ENCODE data around the gene KRT71. TPM values are rescaled to one million over a fixed set of nuclear protein-coding genes. Genes with fewer than 3 reads are reported as not detected.
A peak's percentile ranks its signal among the peaks of the same experiment; 100 is the strongest.

KRT71 gene
- polyA plus RNA-seq, 4 donors, result not detected

- no peaks in the 10 kb centered on the region for H3K9me3 ChIP-seq (ENCODE audit: control insufficient read depth in 2 of 2, insufficient read depth in 1 of 2, low read depth in 1 of 2, low read length in 1 of 2)
- FAIRE-seq, result no peak
- no peaks in the 10 kb centered on the region for H3K36me3 ChIP-seq (ENCODE audit: control insufficient read depth in 3 of 3, insufficient read depth in 2 of 3, low read depth in 1 of 3, low read length in 3 of 3)
- peaks cover 0 to 12% (median 2%) of the 10 kb centered on the region in 3 donors for H3K27me3 ChIP-seq (ENCODE audit: control insufficient read depth in 3 of 3, insufficient read depth in 3 of 3, low read length in 3 of 3)
- H3K4me3 ChIP-seq (ENCODE audit: low read depth in 1 of 3, low read length in 3 of 3), result no peak overlapping the region
- no peak for DNase-seq
- 83 to 90% (median 90%) methylated on average over 11 of the region's 11 CpGs for WGBS, 3 donors
- no peak overlapping the region for H3K27ac ChIP-seq (ENCODE audit: low read depth in 1 of 3, low read length in 2 of 3)
- H3K4me1 ChIP-seq (ENCODE audit: control insufficient read depth in 3 of 3, insufficient read depth in 2 of 3, low read depth in 1 of 3, low read length in 2 of 3), result no peaks in the 10 kb centered on the region
Measured at GRCh38 chr12:52591521-52591920, 38.6 kb upstream of the KRT71 start.

GRCh38 chr12:52590021-52590420 is 37.1 kb upstream of the KRT71 start:
- Histone ChIP-seq H3K9me3 (ENCODE audit: control insufficient read depth in 2 of 2, insufficient read depth in 1 of 2, low read depth in 1 of 2, low read length in 1 of 2) (no peaks in the 10 kb centered on the region), H3K36me3 (ENCODE audit: control insufficient read depth in 3 of 3, insufficient read depth in 2 of 3, low read depth in 1 of 3, low read length in 3 of 3) (no peaks in the 10 kb centered on the region), H3K27ac (ENCODE audit: low read depth in 1 of 3, low read length in 2 of 3) (no peak overlapping the region), H3K27me3 (ENCODE audit: control insufficient read depth in 3 of 3, insufficient read depth in 3 of 3, low read length in 3 of 3) (peaks cover 0 to 12% (median 2%) of the 10 kb centered on the region in 3 donors), H3K4me1 (ENCODE audit: control insufficient read depth in 3 of 3, insufficient read depth in 2 of 3, low read depth in 1 of 3, low read length in 2 of 3) (no peaks in the 10 kb centered on the region), H3K4me3 (ENCODE audit: low read depth in 1 of 3, low read length in 3 of 3) (no peak overlapping the region)
- DNase-seq, result no peak
- WGBS, 3 donors, result 80 to 89% (median 87%) methylated on average over 6 of the region's 6 CpGs
- FAIRE-seq, result no peak

- no peaks in the 10 kb centered on the region for H3K9me3 ChIP-seq (ENCODE audit: control insufficient read depth in 2 of 2, insufficient read depth in 1 of 2, low read depth in 1 of 2, low read length in 1 of 2)
- H3K36me3 ChIP-seq (ENCODE audit: control insufficient read depth in 3 of 3, insufficient read depth in 2 of 3, low read depth in 1 of 3, low read length in 3 of 3), result no peaks in the 10 kb centered on the region
- no peak for DNase-seq
- 82 to 91% (median 88%) methylated on average over 17 of the region's 17 CpGs for WGBS, 3 donors
- no peak overlapping the region for H3K27ac ChIP-seq (ENCODE audit: low read depth in 1 of 3, low read length in 2 of 3)
- no peak overlapping the region for H3K4me3 ChIP-seq (ENCODE audit: low read depth in 1 of 3, low read length in 3 of 3)
- H3K4me1 ChIP-seq (ENCODE audit: control insufficient read depth in 3 of 3, insufficient read depth in 2 of 3, low read depth in 1 of 3, low read length in 2 of 3), result no peaks in the 10 kb centered on the region
- peaks cover 0 to 7% (median 2%) of the 10 kb centered on the region in 3 donors for H3K27me3 ChIP-seq (ENCODE audit: control insufficient read depth in 3 of 3, insufficient read depth in 3 of 3, low read length in 3 of 3)
- FAIRE-seq, result no peak
Measured at GRCh38 chr12:52587563-52587962, 34.6 kb upstream of the KRT71 start.

- Histone ChIP-seq H3K27me3 (ENCODE audit: control insufficient read depth in 3 of 3, insufficient read depth in 3 of 3, low read length in 3 of 3) (peaks cover 0 to 7% (median 2%) of the 10 kb centered on the region in 3 donors), H3K4me3 (ENCODE audit: low read depth in 1 of 3, low read length in 3 of 3) (no peak overlapping the region), H3K4me1 (ENCODE audit: control insufficient read depth in 3 of 3, insufficient read depth in 2 of 3, low read depth in 1 of 3, low read length in 2 of 3) (no peaks in the 10 kb centered on the region), H3K9me3 (ENCODE audit: control insufficient read depth in 2 of 2, insufficient read depth in 1 of 2, low read depth in 1 of 2, low read length in 1 of 2) (no peaks in the 10 kb centered on the region), H3K27ac (ENCODE audit: low read depth in 1 of 3, low read length in 2 of 3) (no peak overlapping the region), H3K36me3 (ENCODE audit: control insufficient read depth in 3 of 3, insufficient read depth in 2 of 3, low read depth in 1 of 3, low read length in 3 of 3) (no peaks in the 10 kb centered on the region)
- DNase-seq, result no peak
- 55 to 71% (median 64%) methylated on average over 9 of the region's 9 CpGs for WGBS, 3 donors
- FAIRE-seq, result no peak
Measured at GRCh38 chr12:52585946-52586345, 33.0 kb upstream of the KRT71 start.

- Histone ChIP-seq H3K36me3 (ENCODE audit: control insufficient read depth in 3 of 3, insufficient read depth in 2 of 3, low read depth in 1 of 3, low read length in 3 of 3) (no peaks in the 10 kb centered on the region), H3K4me1 (ENCODE audit: control insufficient read depth in 3 of 3, insufficient read depth in 2 of 3, low read depth in 1 of 3, low read length in 2 of 3) (no peaks in the 10 kb centered on the region), H3K4me3 (ENCODE audit: low read depth in 1 of 3, low read length in 3 of 3) (no peak overlapping the region), H3K27me3 (ENCODE audit: control insufficient read depth in 3 of 3, insufficient read depth in 3 of 3, low read length in 3 of 3) (peaks cover 0 to 7% (median 2%) of the 10 kb centered on the region in 3 donors), H3K9me3 (ENCODE audit: control insufficient read depth in 2 of 2, insufficient read depth in 1 of 2, low read depth in 1 of 2, low read length in 1 of 2) (no peaks in the 10 kb centered on the region), H3K27ac (ENCODE audit: low read depth in 1 of 3, low read length in 2 of 3) (no peak overlapping the region)
- 82 to 86% (median 84%) methylated on average over 3 of the region's 3 CpGs for whole genome bisulfite sequencing, 3 donors
- DNase-seq, result no peak
- no peak for FAIRE-seq
Measured at GRCh38 chr12:52585066-52585465, 32.1 kb upstream of the KRT71 start.

- H3K4me3 ChIP-seq (ENCODE audit: low read depth in 1 of 3, low read length in 3 of 3), result no peak overlapping the region
- H3K4me1 ChIP-seq (ENCODE audit: control insufficient read depth in 3 of 3, insufficient read depth in 2 of 3, low read depth in 1 of 3, low read length in 2 of 3), result no peaks in the 10 kb centered on the region
- peaks cover 0 to 7% (median 2%) of the 10 kb centered on the region in 3 donors for H3K27me3 ChIP-seq (ENCODE audit: control insufficient read depth in 3 of 3, insufficient read depth in 3 of 3, low read length in 3 of 3)
- FAIRE-seq (no peak), DNase-seq (no peak)
- WGBS, 3 donors, result 84 to 92% (median 88%) methylated on average over 9 of the region's 9 CpGs
- no peak overlapping the region for H3K27ac ChIP-seq (ENCODE audit: low read depth in 1 of 3, low read length in 2 of 3)
- no peaks in the 10 kb centered on the region for H3K36me3 ChIP-seq (ENCODE audit: control insufficient read depth in 3 of 3, insufficient read depth in 2 of 3, low read depth in 1 of 3, low read length in 3 of 3)
- H3K9me3 ChIP-seq (ENCODE audit: control insufficient read depth in 2 of 2, insufficient read depth in 1 of 2, low read depth in 1 of 2, low read length in 1 of 2), result no peaks in the 10 kb centered on the region
Measured at GRCh38 chr12:52584156-52584682, 31.3 kb upstream of the KRT71 start.

- H3K4me1 ChIP-seq (ENCODE audit: control insufficient read depth in 3 of 3, insufficient read depth in 2 of 3, low read depth in 1 of 3, low read length in 2 of 3), result no peaks in the 10 kb centered on the region
- H3K27ac ChIP-seq (ENCODE audit: low read depth in 1 of 3, low read length in 2 of 3), result no peak overlapping the region
- H3K36me3 ChIP-seq (ENCODE audit: control insufficient read depth in 3 of 3, insufficient read depth in 2 of 3, low read depth in 1 of 3, low read length in 3 of 3), result no peaks in the 10 kb centered on the region
- WGBS, 3 donors, result 4 to 13% (median 6%) methylated on average over 7 of the region's 7 CpGs
- peaks cover 0 to 4% (median 2%) of the 10 kb centered on the region in 3 donors for H3K27me3 ChIP-seq (ENCODE audit: control insufficient read depth in 3 of 3, insufficient read depth in 3 of 3, low read length in 3 of 3)
- no peaks in the 10 kb centered on the region for H3K9me3 ChIP-seq (ENCODE audit: control insufficient read depth in 2 of 2, insufficient read depth in 1 of 2, low read depth in 1 of 2, low read length in 1 of 2)
- H3K4me3 ChIP-seq (ENCODE audit: low read depth in 1 of 3, low read length in 3 of 3), result no peak overlapping the region
- DNase-seq, result peak; percentile 78 to 83
- no peak for FAIRE-seq
Measured at GRCh38 chr12:52582971-52583456, 30.1 kb upstream of the KRT71 start.

- H3K9me3 ChIP-seq (ENCODE audit: control insufficient read depth in 2 of 2, insufficient read depth in 1 of 2, low read depth in 1 of 2, low read length in 1 of 2), result no peaks in the 10 kb centered on the region
- H3K27ac ChIP-seq (ENCODE audit: low read depth in 1 of 3, low read length in 2 of 3), result no peak overlapping the region
- 29 to 59% (median 56%) methylated on average over 2 of the region's 2 CpGs for WGBS, 3 donors
- FAIRE-seq (no peak), DNase-seq (no peak)
- H3K4me3 ChIP-seq (ENCODE audit: low read depth in 1 of 3, low read length in 3 of 3), result no peak overlapping the region
- H3K27me3 ChIP-seq (ENCODE audit: control insufficient read depth in 3 of 3, insufficient read depth in 3 of 3, low read length in 3 of 3), result peaks cover 0 to 2% (median 0%) of the 10 kb centered on the region in 3 donors
- H3K4me1 ChIP-seq (ENCODE audit: control insufficient read depth in 3 of 3, insufficient read depth in 2 of 3, low read depth in 1 of 3, low read length in 2 of 3), result no peaks in the 10 kb centered on the region
- H3K36me3 ChIP-seq (ENCODE audit: control insufficient read depth in 3 of 3, insufficient read depth in 2 of 3, low read depth in 1 of 3, low read length in 3 of 3), result no peaks in the 10 kb centered on the region
Measured at GRCh38 chr12:52582486-52582885, 29.5 kb upstream of the KRT71 start.

- 9 to 51% (median 36%) methylated on average over 6 of the region's 6 CpGs for WGBS, 3 donors
- Histone ChIP-seq H3K36me3 (ENCODE audit: control insufficient read depth in 3 of 3, insufficient read depth in 2 of 3, low read depth in 1 of 3, low read length in 3 of 3) (no peaks in the 10 kb centered on the region), H3K27ac (ENCODE audit: low read depth in 1 of 3, low read length in 2 of 3) (no peak overlapping the region), H3K27me3 (ENCODE audit: control insufficient read depth in 3 of 3, insufficient read depth in 3 of 3, low read length in 3 of 3) (peaks cover 0 to 2% (median 0%) of the 10 kb centered on the region in 3 donors), H3K9me3 (ENCODE audit: control insufficient read depth in 2 of 2, insufficient read depth in 1 of 2, low read depth in 1 of 2, low read length in 1 of 2) (no peaks in the 10 kb centered on the region), H3K4me1 (ENCODE audit: control insufficient read depth in 3 of 3, insufficient read depth in 2 of 3, low read depth in 1 of 3, low read length in 2 of 3) (no peaks in the 10 kb centered on the region), H3K4me3 (ENCODE audit: low read depth in 1 of 3, low read length in 3 of 3) (no peak overlapping the region)
- FAIRE-seq, result no peak
- peak in 1 of 2 donors; percentile 21 for DNase-seq
Measured at GRCh38 chr12:52581481-52581880, 28.5 kb upstream of the KRT71 start.

All from small intestine (tissue), 7 donors.